Hematopoietic multipotent progenitor cell treated with erythropoietin and hydrocortisone succinate and interleukin-3 and kit ligand, for 17 days (in vitro differentiated cells): ENCODE data around the gene NACC2.
A peak's percentile ranks its signal among the peaks of the same experiment; 100 is the strongest.

Experiments used
- DNase-seq: peaks from one replicate; pipeline ENCODE4 v3.0.0-alpha.2; 2015; ENCODE audit warnings: low spot score

The NACC2 gene

GRCh38 chr9:136128436-136128835, 33.3 kb upstream of the NACC2 start:
- no peak for DNase-seq

DNA sequence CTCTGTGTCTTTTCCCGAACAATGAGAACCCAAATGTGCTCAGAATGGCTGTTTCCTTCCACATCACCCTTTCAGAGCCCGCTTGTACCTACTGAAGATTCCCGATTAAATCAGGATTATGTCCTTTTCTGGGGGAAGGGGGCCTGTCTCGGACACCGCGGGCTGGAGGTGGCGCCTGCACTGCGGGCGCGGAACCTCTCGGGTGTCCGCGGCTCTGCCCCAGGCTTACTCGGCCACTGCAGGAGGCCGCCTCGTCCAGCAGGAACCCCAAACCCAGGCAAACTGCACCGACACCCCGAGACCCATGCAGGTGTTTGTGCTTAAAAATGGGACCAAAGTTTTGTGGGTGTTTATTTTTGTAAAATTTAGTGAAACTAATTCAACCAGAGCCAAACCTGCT, 32.2 kb upstream of the NACC2 start:
- DNase-seq, result no peak

DNA sequence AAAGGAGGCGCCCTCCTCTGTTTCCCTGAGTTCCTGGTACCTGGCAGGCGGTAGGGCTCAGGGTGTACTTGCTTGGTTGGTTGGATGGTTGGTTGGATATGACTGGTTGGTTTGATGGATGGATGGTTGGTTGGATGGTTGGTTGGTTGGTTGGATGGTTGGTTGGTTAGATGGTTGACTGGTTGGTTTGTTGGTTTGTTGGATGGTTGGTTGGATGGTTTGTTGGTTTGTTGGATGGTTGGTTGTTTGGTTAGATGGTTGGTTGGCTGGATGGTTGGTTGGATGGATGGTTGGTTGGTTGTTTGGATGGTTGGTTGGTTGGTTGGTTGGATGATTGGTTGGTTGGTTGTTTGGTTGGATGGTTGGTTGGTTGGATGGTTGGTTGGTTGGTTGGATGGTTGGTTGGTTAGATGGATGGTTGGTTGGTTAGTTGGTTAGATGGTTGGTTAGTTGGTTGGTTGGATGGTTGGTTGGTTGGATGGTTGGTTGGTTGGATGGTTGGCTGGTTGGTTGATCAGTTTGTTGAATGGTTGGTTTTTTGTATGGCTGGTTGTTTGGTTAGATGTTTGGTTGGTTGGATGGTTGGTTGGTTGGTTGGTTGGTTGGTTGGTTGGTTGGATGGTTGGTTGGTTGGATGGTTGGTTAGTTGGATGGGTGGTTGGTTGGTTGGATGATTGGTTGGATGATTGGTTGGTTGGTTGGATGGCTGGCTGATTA, 30.0 kb upstream of the NACC2 start:
- no peak for DNase-seq

DNA sequence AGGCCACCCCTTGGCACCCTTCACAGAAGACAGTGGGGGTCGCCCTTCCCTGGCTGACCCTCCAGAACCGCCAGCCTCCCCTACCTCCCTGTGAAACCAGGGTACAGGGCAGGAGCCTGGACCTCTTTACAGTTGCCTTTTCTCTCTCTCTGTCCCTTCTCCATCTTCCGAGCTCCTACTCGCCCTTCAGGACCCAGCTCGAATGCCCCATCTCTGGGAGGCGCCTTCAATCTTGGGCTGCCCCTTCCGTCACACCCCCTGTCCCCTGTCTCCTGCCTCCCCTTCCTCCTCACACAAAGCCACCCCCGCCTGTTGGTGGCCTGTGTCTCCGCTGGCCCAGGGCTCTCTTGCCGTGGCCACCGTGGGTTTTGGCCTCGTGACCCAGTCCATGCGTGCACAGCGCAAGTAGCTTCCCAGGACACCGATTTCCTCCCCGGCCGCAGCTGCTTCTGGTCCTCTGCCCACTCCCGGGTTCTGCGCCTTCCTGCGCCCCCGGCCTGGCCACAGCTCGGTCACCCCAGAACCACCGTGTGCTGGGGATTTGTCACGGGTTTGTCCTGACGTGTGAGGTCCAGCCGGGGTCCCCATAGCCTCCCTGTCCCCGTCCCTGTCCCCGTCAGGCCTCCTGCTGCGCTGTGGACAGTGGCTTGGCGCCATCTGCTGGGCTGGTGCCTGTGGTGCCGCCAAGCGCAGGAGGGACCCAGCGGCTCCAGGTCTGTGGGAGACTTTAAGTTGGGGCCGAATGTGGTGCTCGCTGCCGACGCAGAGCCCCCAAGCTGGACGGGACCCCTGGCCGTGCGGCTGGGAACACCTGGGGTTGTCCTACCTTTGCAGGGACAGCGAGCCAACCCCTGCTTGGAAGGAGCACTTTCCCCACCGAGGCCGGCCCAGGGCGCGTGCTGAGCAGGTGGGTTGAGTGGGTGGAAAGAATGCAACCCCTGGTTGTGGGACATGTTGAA, 27.6 kb upstream of the NACC2 start:
- DNase-seq, result peak; percentile 81

DNA sequence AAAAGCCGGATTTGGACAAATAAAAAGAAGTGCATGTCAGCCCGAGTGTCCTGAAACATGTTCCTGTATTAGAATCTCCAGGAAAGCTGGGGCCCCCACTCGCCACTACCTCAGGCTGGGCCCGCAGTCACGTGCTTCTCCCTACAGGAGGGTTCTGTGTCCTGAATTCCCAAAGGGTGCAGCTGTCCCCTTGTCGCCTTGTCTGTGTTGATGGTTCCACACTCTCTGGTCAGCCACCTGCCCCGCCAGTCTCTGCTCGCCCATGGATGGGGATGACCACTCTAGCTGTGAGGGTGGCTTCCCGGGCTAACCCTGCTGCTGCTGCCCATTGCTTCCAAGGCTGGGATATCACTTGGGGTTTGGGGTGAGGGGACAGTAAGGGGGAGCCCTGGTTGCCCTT, 26.7 kb upstream of the NACC2 start:
- DNase-seq, result no peak

GRCh38 chr9:136120438-136120844, 25.4 kb upstream of the NACC2 start:
- DNase-seq, result no peak

GRCh38 chr9:136119883-136120393, 24.8 kb upstream of the NACC2 start:
- DNase-seq, result peak; percentile 46

DNA sequence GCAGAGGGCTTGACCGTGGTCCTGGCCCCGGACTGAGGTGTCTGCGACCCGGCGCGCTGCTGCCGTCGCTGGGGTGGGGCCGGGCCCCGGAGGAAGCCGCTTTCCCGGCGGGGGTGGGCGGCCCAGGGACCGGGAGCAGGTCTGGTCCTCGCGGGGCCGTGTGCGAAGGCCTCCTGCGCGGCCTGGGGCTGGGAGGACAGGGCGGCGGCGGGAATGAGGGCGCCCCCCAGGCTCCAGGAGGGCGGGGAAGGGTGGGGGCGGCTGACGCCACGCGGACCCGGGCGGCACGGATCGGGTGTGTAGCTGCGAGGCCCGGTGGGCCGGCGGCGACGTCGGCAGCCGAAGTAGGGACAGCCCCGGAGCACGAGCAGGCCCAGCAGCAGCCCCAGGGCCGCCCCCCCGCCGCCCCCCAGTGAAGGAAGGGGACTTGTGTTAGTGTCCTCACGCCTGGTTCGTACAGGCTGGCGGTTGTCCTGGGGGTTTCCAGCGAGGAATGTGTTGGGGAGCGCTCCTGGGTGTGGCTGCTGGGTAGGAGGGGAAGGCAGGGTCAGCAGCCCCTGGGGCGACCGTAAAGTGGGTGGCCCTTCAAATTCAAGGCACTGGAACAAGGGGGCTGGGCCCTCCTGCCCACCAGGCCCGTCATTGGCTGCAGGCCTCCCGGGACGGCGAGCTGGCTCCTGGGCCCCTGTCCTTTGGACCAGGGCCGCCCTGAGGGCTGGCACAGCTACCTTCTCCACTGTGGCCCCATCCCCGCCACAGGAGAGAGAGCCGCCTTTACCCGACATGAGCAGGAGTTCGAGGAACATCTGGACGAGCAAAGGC, 24.2 kb upstream of the NACC2 start:
- DNase-seq, result peak; percentile 34

- DNase-seq, result peak; percentile 98
These were observed 23.4 kb upstream of the NACC2 start, which contains the start of gene TMEM250 for GRCh38 chr9:136118320-136119060. TSS of gene TMEM250 (minus strand) at chr9:136118875. CDS start at chr9:136116900, 1,975 bp downstream.

DNA sequence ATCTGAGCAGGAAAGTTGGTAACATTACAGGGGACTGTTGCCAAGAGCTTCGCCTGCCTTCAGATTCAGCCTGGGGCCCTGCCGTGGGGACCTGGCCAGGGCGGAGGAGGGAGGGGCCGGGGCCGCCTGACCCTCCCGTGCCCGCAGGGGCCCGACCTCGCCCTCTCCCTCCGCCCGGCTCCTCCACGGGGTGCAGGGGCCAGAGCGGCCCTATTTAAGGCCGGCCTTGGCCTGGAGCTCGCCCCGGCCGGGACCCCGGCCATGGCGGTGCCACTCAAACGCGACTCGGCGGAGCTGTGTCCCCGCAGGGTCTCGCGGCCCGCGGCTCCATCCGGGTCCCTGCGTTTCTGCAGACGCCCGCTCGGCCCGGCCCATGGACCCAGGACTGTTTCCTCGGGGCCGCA, 22.8 kb upstream of the NACC2 start:
- peak; percentile 19 for DNase-seq

GRCh38 chr9:136117291-136117915, 22.3 kb upstream of the NACC2 start:
- no peak for DNase-seq

GRCh38 chr9:136116360-136117098, 21.4 kb upstream of the NACC2 start:
- no peak for DNase-seq

- DNase-seq, result no peak
These were observed 20.7 kb upstream of the NACC2 start for GRCh38 chr9:136115641-136116359.

GRCh38 chr9:136115206-136115605, 20.1 kb upstream of the NACC2 start:
- DNase-seq, result no peak

GRCh38 chr9:136114610-136115009, 19.5 kb upstream of the NACC2 start:
- no peak for DNase-seq

- DNase-seq, result no peak
These were observed 17.5 kb upstream of the NACC2 start for GRCh38 chr9:136112541-136112940.

GRCh38 chr9:136111910-136112309, 16.8 kb upstream of the NACC2 start:
- DNase-seq, result no peak

DNA sequence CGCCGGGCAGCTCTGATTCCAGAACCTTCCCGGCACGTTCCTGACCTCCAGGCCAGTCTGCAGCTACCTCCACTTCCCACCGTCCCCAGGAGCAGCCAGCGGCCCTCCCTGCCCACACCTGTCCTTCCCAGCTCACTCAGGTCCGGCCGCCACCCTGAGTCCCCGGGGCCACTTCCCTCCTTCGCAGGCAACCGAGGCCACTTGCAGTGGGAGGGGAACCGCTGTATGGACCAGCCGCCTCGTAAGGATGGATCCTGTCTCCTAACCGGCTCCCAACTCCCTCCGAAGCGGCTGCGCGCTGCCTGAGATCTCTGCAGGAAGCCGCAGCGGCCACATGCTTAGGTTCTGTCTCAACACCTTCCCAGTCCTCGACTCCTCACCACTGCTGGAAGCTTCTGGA, 16.1 kb upstream of the NACC2 start:
- no peak for DNase-seq
